C4-2B (cell line): ENCODE data around the gene PLXNA2.

ENCODE experiments used
- CTCF ChIP-seq: fragments of 450-650 bp; conservative IDR thresholded peaks from 2 replicates; pipeline ENCODE4 v1.5.1; 2017; ENCODE audit warnings: mild to moderate bottlenecking
- ZFX ChIP-seq: fragments of 450-650 bp; IDR thresholded peaks from 2 replicates; pipeline ENCODE4 v1.6.1; 2017

GRCh38 chr1:208081972-208082371 is 162.2 kb downstream of the PLXNA2 start:
- TF ChIP-seq CTCF, result no peak
- no peak for TF ChIP-seq ZFX
